Esophagus squamous epithelium (tissue), 4 donors: Measurements from ENCODE around the gene CLVS2.

ENCODE experiments used
- POLR2A ChIP-seq, 4 donors: fragments of 450-650 bp; IDR thresholded peaks; one replicate each; pipeline ENCODE4 v1.6.1; 2017; ENCODE audit warnings: antibody characterized with exemption in 4 of 4, mild to moderate bottlenecking in 4 of 4, moderate library complexity in 3 of 4
- TF ChIP-seq, protein P1 (sequence below), 6 experiments: fragments of 450-650 bp in 4 of 6; fragments of 200-600 bp in 2 of 6; sonication (generic) in 2 of 6; IDR thresholded peaks; one replicate each; pipeline ENCODE4 v1.5.1; 2016 to 2019; ENCODE audit warnings: antibody characterized with exemption in 6 of 6, mild to moderate bottlenecking in 4 of 6, moderate library complexity in 4 of 6

DNA sequence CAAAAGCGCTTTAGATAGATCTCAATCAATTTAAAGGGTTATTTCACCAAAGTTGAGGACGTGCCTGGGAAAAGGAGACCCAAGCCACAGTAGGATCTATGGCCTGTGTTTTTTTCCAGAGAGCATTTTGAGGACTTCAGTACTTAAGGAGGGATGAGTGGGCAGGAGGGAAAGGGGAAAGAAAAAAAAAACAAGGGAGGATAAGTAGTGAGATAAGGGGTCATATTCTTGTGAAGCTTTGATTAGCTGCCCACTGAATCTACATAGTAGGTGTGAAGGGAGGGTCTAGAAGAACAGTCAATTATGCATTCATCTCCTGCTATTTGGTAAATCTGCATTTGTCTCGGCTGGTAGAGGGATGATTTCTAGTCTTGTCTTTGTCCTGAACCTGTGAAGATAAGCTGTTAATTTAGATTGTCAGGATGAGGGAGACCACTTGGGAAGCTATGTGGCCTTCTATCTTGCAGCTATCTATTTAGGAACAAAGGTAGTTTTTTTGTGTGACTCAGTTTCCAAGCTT is 48.4 kb downstream of the CLVS2 start:
- TF ChIP-seq, protein P1, sequence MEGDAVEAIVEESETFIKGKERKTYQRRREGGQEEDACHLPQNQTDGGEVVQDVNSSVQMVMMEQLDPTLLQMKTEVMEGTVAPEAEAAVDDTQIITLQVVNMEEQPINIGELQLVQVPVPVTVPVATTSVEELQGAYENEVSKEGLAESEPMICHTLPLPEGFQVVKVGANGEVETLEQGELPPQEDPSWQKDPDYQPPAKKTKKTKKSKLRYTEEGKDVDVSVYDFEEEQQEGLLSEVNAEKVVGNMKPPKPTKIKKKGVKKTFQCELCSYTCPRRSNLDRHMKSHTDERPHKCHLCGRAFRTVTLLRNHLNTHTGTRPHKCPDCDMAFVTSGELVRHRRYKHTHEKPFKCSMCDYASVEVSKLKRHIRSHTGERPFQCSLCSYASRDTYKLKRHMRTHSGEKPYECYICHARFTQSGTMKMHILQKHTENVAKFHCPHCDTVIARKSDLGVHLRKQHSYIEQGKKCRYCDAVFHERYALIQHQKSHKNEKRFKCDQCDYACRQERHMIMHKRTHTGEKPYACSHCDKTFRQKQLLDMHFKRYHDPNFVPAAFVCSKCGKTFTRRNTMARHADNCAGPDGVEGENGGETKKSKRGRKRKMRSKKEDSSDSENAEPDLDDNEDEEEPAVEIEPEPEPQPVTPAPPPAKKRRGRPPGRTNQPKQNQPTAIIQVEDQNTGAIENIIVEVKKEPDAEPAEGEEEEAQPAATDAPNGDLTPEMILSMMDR (IDR thresholded peaks at IDR 0.05) = no peak
- no peak for TF ChIP-seq POLR2A (IDR thresholded peaks at IDR 0.05)
